Nephron progenitor cell (in vitro differentiated cells): ENCODE results near the gene GATA5.

Source experiments
- DNase-seq: peaks from one replicate; pipeline ENCODE4 v3.0.0; 2021
- H3K27ac Mint-ChIP-seq: 2 replicates; pipeline ENCODE4 v1.8.0; 2021; ENCODE audit warnings: mild to moderate bottlenecking, moderate library complexity, mixed read lengths
- H3K27me3 Mint-ChIP-seq: 2 replicates; pipeline ENCODE4 v1.8.0; 2021; ENCODE audit warnings: mild to moderate bottlenecking, low read depth, mixed read lengths; ENCODE audit not compliant: poor library complexity
- H3K36me3 Mint-ChIP-seq: 2 replicates; pipeline ENCODE4 v1.8.0; 2021; ENCODE audit warnings: low read depth, mixed read lengths
- H3K4me1 Mint-ChIP-seq: 2 replicates; pipeline ENCODE4 v1.8.0; 2021; ENCODE audit warnings: mixed read lengths
- H3K4me3 Mint-ChIP-seq: 2 replicates; pipeline ENCODE4 v1.8.0; 2021; ENCODE audit warnings: mild to moderate bottlenecking, moderate library complexity, mixed read lengths
- H3K9me3 Mint-ChIP-seq: 2 replicates; pipeline ENCODE4 v1.8.0; 2021; ENCODE audit warnings: mild to moderate bottlenecking, moderate library complexity, mixed read lengths
- CTCF ChIP-seq: fragments of 200-600 bp; sonication (generic); IDR thresholded peaks from 2 replicates; pipeline ENCODE4 v1.5.0; 2021; ENCODE audit warnings: antibody characterized with exemption

The GATA5 gene

GRCh38 chr20:62475772-62476055, at the start of gene GATA5:
Gene GATA5 (minus strand): TSS chr20:62475995. CDS start chr20:62475521, 474 bp downstream.
- Mint-ChIP-seq H3K4me1 (peaks cover 42% of the 10 kb centered on the region), H3K4me3 (peak within 1 kb of the TSS; percentile 75), H3K27ac (no peak within 1 kb of the TSS), H3K27me3 (peaks cover 64% of the 10 kb centered on the region), H3K9me3 (no peaks in the 10 kb centered on the region), H3K36me3 (no peaks in the 10 kb centered on the region)
- no peak for DNase-seq
- TF ChIP-seq CTCF: no peak

GRCh38 chr20:62525014-62525413, 49.2 kb upstream of the GATA5 start:
- TF ChIP-seq CTCF: no peak
- no peaks in the 10 kb centered on the region for H3K9me3 Mint-ChIP-seq
- no peaks in the 10 kb centered on the region for H3K36me3 Mint-ChIP-seq

GRCh38 chr20:62524505-62524911, 48.7 kb upstream of the GATA5 start:
- Mint-ChIP-seq H3K4me3 (peak overlapping the region; percentile 32), H3K36me3 (no peaks in the 10 kb centered on the region), H3K27ac (no peak overlapping the region), H3K4me1 (peaks cover 49% of the 10 kb centered on the region), H3K27me3 (peaks cover 7% of the 10 kb centered on the region), H3K9me3 (no peaks in the 10 kb centered on the region)
- DNase-seq: no peak
- TF ChIP-seq CTCF: no peak

More at GRCh38 chr20:62525014-62525413, 49.2 kb upstream of the GATA5 start:
- Mint-ChIP-seq H3K4me3 (no peak overlapping the region), H3K4me1 (peaks cover 54% of the 10 kb centered on the region), H3K27me3 (peaks cover 7% of the 10 kb centered on the region), H3K27ac (no peak overlapping the region)
- no peak for DNase-seq

- Mint-ChIP-seq H3K36me3 (no peaks in the 10 kb centered on the region), H3K4me1 (peaks cover 42% of the 10 kb centered on the region), H3K4me3 (peak overlapping the region; percentile 61), H3K9me3 (no peaks in the 10 kb centered on the region), H3K27ac (peak overlapping the region; percentile 71), H3K27me3 (peaks cover 7% of the 10 kb centered on the region)
- no peak for TF ChIP-seq CTCF
- no peak for DNase-seq
Measured at GRCh38 chr20:62523473-62524203, 47.8 kb upstream of the GATA5 start.

GRCh38 chr20:62522748-62523396, 47.1 kb upstream of the GATA5 start:
- Mint-ChIP-seq H3K9me3 (no peaks in the 10 kb centered on the region), H3K4me1 (peaks cover 42% of the 10 kb centered on the region), H3K27ac (peak overlapping the region; percentile 71), H3K4me3 (no peak overlapping the region), H3K36me3 (no peaks in the 10 kb centered on the region), H3K27me3 (peaks cover 7% of the 10 kb centered on the region)
- TF ChIP-seq CTCF: no peak
- DNase-seq: no peak

GRCh38 chr20:62519826-62520225, 44.0 kb upstream of the GATA5 start:
- H3K27ac Mint-ChIP-seq: no peak overlapping the region
- peaks cover 8% of the 10 kb centered on the region for H3K27me3 Mint-ChIP-seq
- H3K9me3 Mint-ChIP-seq: no peaks in the 10 kb centered on the region
- peaks cover 31% of the 10 kb centered on the region for H3K4me1 Mint-ChIP-seq
- H3K36me3 Mint-ChIP-seq: no peaks in the 10 kb centered on the region
- TF ChIP-seq CTCF: no peak
- DNase-seq: no peak
- no peak overlapping the region for H3K4me3 Mint-ChIP-seq
